T-helper 17 cell (primary cell): ENCODE data around the gene MPZL1. TPM values are rescaled to one million over a fixed set of nuclear protein-coding genes. Genes with fewer than 3 reads are reported as not detected.
A peak's percentile ranks its signal among the peaks of the same experiment; 100 is the strongest.
"Not testable (repeated sequence)": the region's sequence is repeated elsewhere in the genome, so short reads cannot be mapped to it uniquely, and the experiment has no call there.

ENCODE experiments used
- ATAC-seq: fragments of 150-1000 bp; cut with Tn5 transposase; 2 replicates; pipeline ENCODE4 v1.10.0; 2021; ENCODE audit warnings: mild to moderate bottlenecking, moderate library complexity
- DNase-seq, 3 donors: peaks; one replicate each; pipeline versions ENCODE4 v3.0.0 to v3.0.0-alpha.2; 2020 to 2021
- H3K9me3 ChIP-seq: one replicate; pipeline ENCODE4 v1.7.0; 2013; ENCODE audit warnings: low read length, mild to moderate bottlenecking; ENCODE audit not compliant: control insufficient read depth, poor library complexity, severe bottlenecking
- H3K27ac Mint-ChIP-seq: one replicate; pipeline ENCODE4 v1.8.0; 2022; ENCODE audit warnings: mild to moderate bottlenecking, moderate library complexity, mixed read lengths
- H3K27me3 Mint-ChIP-seq: one replicate; pipeline ENCODE4 v1.8.0; 2022; ENCODE audit warnings: mixed read lengths
- H3K36me3 Mint-ChIP-seq: one replicate; pipeline ENCODE4 v1.8.0; 2022; ENCODE audit warnings: low read depth, mixed read lengths
- H3K4me1 Mint-ChIP-seq: one replicate; pipeline ENCODE4 v1.8.0; 2022; ENCODE audit warnings: mild to moderate bottlenecking, mixed read lengths
- H3K4me3 Mint-ChIP-seq: one replicate; pipeline ENCODE4 v1.8.0; 2022; ENCODE audit warnings: mild to moderate bottlenecking, moderate library complexity, mixed read lengths
- total RNA-seq, 4 donors: library from RNA in 2 of 4; stranded (reverse) in 2 of 4; gene quantifications; one replicate each; pipeline ENCODE4 v1.2.3 and lab custom pipeline; 2022 to 2026

MPZL1 gene
- total RNA-seq, 2 donors from 2014 or later: 3.0 to 4.2 TPM

DNA sequence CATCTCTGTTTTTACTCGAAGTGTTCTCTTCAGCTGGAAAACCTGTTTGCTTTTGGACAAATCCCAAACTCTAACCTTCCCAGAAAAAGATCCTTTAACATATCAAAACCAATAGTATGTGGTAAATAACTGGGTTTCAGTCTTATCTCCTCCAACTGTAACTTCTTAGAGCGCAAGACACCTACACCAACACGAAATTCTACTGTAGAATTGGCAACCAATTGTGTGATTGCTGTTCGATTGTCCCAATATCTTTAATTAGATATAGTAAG is 5.8 kb upstream of the MPZL1 start:
- peaks cover 3% of the 10 kb centered on the region for H3K36me3 Mint-ChIP-seq
- peak overlapping the region; percentile 97 for H3K4me3 Mint-ChIP-seq
- H3K27ac Mint-ChIP-seq: peak overlapping the region; percentile 90
- no peaks in the 10 kb centered on the region for H3K27me3 Mint-ChIP-seq
- H3K9me3 ChIP-seq: no peaks in the 10 kb centered on the region
- H3K4me1 Mint-ChIP-seq: peaks cover 40% of the 10 kb centered on the region
- ATAC-seq (no peak), DNase-seq (no peak)

DNA sequence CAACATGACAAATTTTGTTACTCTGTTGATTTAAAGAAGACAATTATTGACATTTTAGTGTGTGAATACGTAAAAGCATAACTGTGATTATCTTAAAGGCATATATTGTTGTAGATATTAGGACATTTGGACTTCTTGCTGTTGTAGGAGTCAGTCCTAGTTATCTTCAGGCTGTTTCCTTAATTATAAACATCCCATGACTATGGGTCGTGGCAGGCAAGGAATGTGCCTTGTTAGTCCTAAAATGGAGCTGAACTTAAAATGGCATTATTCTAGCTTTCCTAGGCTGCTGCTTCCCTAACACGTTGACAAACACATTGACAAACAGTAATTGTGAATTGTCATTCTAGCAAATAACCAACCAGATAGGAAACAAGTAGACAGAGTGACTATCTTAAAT is 4.4 kb upstream of the MPZL1 start:
- Mint-ChIP-seq H3K27me3 (no peaks in the 10 kb centered on the region), H3K36me3 (peaks cover 5% of the 10 kb centered on the region), H3K27ac (peak overlapping the region; percentile 90), H3K4me3 (peak overlapping the region; percentile 64), H3K4me1 (peaks cover 48% of the 10 kb centered on the region)
- H3K9me3 ChIP-seq: no peaks in the 10 kb centered on the region
- DNase-seq: no peak
- no peak for ATAC-seq

DNA sequence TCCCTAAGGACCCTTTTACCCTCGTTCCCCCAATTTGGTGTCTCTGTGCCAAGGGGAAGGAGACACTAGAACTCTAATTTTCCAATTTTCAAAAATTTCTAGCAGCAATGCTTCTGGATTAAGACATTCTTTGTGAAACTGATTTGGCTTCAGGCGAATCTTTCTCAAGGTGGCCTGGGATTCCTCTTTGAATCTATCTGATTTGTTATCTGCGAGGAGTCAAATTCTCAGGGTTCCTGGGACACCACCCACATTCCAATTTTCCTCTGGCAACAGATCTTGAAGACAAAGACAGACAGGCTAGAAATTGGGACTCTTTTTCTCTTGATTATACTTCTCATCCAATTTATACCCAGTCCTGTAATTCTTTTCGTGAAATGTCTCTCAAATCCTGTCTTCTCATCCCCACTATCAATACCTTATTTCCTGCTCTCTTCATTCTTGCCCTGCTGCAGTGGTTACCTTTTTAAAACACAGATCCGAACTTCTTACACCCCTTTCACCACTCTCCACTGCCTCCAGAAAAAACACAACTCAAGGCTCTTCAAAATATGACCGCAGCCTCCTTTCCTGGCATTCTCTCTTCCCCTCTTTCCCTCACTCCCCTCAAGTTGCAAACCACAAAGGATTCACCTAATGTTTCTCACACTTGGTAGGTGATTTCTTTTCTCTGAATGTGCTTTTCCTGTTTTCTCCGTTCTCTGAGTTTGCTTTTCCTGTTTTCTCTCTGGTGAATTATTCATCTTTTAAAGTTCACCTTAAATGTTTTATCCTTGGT is 2.7 kb upstream of the MPZL1 start:
- ATAC-seq (no peak), DNase-seq (no peak)
- no peaks in the 10 kb centered on the region for H3K9me3 ChIP-seq
- H3K4me3 Mint-ChIP-seq: peak overlapping the region; percentile 61
- no peaks in the 10 kb centered on the region for H3K27me3 Mint-ChIP-seq
- peaks cover 5% of the 10 kb centered on the region for H3K36me3 Mint-ChIP-seq
- peaks cover 50% of the 10 kb centered on the region for H3K4me1 Mint-ChIP-seq
- peak overlapping the region; percentile 83 for H3K27ac Mint-ChIP-seq

DNA sequence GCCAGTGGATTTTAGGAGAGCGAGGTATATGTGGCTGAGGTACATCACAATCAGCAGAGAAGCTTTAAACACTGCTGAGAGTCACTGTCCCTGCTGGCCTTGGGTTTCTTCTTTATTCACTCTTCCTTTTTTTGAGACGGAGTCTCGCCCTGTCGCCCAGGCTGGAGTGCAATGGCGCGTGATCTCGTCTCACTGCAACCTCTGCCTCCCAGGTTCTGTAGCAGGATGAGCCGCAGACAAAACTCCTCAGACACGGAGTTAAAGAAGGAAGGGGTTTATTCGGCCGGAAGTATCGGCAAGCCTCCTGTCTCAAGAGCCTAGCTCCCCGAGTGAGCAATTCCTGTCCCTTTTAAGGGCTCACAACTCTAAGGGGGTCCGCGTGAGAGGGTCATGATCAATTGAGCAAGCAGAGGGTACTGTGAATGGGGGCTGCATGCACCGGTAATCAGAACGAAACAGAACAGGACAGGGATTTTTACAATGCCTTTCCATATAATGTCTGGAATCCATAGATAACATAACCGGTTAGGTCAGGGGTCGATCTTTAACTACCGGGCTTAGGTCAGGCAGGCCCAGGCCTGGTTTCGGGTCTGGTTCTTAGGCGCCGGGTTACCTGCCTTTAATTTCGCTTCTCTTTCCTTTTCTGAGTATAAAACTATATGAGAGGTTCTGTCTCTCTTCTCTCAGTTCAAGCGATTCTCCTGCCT is 1.9 kb upstream of the MPZL1 start:
- H3K27me3 Mint-ChIP-seq, DNase-seq, H3K9me3 ChIP-seq, H3K36me3 Mint-ChIP-seq, ATAC-seq: not testable (repeated sequence)
- H3K4me1 Mint-ChIP-seq: peaks cover 51% of the 10 kb centered on the region
- peak overlapping the region; percentile 61 for H3K4me3 Mint-ChIP-seq
- H3K27ac Mint-ChIP-seq: peak overlapping the region; percentile 89

DNA sequence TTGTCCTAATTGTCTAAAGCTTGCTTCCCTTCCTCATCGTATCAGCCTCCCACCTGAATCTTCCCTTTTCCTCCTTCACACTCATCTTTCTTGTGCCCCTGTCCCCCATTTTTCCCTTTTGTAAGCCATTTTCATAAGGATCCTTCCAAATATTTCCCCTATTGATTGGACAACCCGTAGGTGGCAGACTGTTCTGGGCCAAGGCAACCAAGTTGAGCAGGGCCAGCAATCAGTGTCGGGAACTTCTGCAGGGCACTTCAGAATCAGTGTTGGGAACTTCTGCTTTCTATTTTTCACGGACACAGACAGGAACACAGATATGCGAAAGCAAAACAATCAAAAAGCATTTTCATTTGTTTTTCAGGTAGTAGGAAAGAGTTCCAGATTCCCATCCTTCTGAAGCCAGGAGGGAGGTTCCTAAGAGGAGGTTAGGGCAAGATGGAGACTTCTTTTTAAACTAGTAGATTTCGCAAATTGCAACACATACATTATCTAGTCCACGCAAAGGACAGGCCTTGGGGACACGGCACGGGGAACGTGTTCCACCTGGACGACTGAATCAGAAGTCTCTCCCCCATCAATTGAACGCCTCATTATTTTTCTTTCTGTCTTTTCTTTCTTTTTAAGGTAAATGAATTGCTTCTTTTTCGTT is 691 bp upstream of the MPZL1 start:
- ATAC-seq (no peak), DNase-seq (no peak)
- H3K36me3 Mint-ChIP-seq: peaks cover 2% of the 10 kb centered on the region
- H3K4me3 Mint-ChIP-seq: peak overlapping the region; percentile 97
- no peaks in the 10 kb centered on the region for H3K9me3 ChIP-seq
- peak overlapping the region; percentile 89 for H3K27ac Mint-ChIP-seq
- H3K4me1 Mint-ChIP-seq: peaks cover 49% of the 10 kb centered on the region
- H3K27me3 Mint-ChIP-seq: no peaks in the 10 kb centered on the region

DNA sequence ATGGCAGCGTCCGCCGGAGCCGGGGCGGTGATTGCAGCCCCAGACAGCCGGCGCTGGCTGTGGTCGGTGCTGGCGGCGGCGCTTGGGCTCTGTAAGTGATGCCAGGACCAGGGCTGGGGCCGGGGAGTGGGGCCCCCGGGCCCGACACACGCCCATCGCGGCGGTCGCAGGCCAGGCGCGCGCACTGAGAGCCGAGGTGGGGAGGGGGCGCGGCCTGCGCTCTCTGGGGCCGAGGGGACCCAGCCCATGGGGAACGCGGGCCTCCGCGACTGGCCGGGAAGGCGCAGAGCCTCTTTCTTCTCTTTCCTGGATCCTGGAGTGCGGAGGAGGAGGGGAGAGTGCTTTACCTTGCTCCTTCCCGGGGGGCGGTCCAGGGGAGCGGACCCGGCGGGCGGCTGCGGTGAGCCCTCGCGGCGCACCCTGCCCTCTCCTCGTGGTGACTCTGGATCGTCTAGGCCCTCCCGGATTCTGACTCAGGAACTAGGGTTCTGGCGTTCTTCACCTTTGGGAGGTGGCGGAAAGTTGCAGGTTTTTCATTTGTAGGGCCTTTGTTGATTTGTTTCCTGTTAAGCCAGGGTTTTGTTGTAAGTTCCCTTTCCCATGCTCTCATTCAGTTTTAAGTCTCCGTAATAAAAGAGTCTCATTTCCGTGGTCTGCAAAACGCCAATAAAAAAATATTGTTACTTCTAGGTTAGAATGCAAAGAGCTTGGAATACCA is 529 bp downstream of the MPZL1 start:
- peak overlapping the region; percentile 89 for H3K27ac Mint-ChIP-seq
- H3K4me3 Mint-ChIP-seq: peak overlapping the region; percentile 97
- peaks cover 2% of the 10 kb centered on the region for H3K36me3 Mint-ChIP-seq
- no peaks in the 10 kb centered on the region for H3K9me3 ChIP-seq
- H3K27me3 Mint-ChIP-seq: no peaks in the 10 kb centered on the region
- ATAC-seq: peak; percentile 44
- H3K4me1 Mint-ChIP-seq: peaks cover 46% of the 10 kb centered on the region
- DNase-seq: no peak

DNA sequence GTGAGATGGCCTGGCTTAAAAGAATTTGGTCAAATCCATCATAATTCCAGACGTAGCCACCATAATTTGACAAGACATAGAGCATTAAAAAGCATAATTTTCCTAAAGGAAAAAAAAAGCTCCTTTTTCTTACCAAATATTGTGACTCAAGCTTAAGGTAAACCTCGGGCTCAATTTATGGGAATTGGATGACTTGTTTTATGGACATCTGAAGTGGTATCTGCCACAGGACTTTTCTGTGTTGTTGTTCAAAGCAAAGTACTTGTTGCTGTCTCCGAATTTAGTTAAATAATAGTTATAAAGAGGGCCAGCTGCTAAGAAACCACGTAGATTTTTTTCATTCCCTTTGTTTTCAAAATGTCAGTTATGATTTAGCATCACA is 1.1 kb downstream of the MPZL1 start:
- H3K4me3 Mint-ChIP-seq: peak overlapping the region; percentile 97
- peak overlapping the region; percentile 16 for H3K27ac Mint-ChIP-seq
- no peaks in the 10 kb centered on the region for H3K9me3 ChIP-seq
- H3K36me3 Mint-ChIP-seq: peaks cover 2% of the 10 kb centered on the region
- DNase-seq (no peak), ATAC-seq (no peak)
- H3K4me1 Mint-ChIP-seq: peaks cover 46% of the 10 kb centered on the region
- H3K27me3 Mint-ChIP-seq: no peaks in the 10 kb centered on the region

DNA sequence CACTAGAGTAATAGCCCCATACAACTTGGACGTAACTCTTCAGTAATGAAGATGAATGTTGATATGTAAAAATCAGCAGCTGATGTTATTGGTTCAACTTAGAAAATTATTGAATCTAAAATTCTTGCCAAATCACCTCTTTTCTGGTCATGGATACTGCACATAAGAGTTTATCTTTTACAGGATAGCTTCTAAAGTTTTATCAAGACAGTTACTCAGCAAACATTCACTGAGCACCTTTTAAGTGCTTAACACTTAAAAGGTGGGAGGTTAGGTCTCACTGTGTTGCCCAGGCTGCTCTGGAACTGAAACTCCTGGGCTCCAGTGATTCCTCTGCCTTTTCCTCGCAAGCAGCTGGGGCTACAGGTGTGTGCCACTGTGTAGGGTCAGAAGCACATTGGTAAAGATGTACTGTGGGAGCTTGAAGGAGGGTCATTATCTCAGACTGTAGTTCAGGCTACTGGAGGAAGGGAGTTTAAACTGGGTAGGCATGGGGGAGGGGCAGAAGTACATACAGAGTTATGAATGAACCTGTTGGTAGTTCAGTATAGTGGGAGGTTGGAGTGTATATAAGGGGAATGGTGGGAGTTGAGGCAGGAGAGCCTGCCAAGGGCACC is 2.0 kb downstream of the MPZL1 start:
- Mint-ChIP-seq H3K36me3 (peaks cover 2% of the 10 kb centered on the region), H3K27me3 (no peaks in the 10 kb centered on the region), H3K4me1 (peaks cover 46% of the 10 kb centered on the region), H3K27ac (no peak overlapping the region), H3K4me3 (peak overlapping the region; percentile 97)
- ATAC-seq (no peak), DNase-seq (no peak)
- H3K9me3 ChIP-seq: no peaks in the 10 kb centered on the region

DNA sequence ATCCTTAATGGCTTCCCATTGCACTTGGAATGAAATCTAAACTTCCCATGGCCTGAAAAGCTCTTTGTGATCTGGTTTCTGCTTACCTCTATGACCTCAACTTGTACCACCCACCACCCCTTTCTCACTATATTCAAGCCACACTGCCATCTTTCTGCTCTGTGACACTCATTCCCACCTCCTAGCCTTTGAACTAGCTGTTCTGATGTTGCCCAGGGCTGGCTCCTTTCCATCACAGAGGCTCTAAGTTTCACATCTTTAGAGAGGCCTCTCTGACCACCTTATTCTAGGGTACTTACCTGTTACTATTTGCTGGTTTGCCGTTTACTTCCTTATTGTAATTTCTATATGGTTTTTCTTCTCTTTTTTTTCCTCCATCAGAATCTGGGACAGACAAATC is 4.2 kb downstream of the MPZL1 start:
- ATAC-seq: no peak
- no peaks in the 10 kb centered on the region for H3K9me3 ChIP-seq
- DNase-seq: no peak
- no peaks in the 10 kb centered on the region for H3K27me3 Mint-ChIP-seq
- no peak overlapping the region for H3K27ac Mint-ChIP-seq
- H3K4me1 Mint-ChIP-seq: peaks cover 30% of the 10 kb centered on the region
- peaks cover 2% of the 10 kb centered on the region for H3K36me3 Mint-ChIP-seq
- H3K4me3 Mint-ChIP-seq: no peak overlapping the region

DNA sequence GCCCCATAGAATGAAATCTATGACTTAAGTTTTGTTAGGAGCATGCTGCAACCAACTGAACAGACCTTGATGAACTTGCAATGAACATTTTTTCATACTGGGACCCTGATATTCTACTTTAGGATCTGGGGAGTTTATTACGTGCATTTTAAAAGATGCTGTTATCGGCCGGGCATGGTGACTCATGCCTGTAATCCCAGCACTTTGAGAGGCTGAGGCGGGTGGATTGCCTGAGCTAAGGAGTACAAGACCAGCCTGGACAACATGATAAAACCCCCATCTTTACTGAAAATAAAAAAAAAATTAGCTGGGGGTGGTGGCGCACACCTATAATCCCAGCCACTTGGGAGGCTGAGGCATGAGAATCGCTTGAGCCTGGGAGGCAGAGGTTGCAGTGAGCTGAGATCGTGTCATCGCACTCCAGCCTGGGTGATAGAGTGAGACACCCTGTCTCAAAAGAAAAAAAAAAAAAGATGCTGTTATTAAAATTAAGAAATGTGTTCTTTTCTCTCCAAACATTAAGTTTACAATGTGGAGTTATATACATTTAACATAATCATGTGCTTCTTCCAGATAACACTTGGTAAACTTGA is 7.1 kb downstream of the MPZL1 start:
- Mint-ChIP-seq H3K4me1 (peaks cover 16% of the 10 kb centered on the region), H3K4me3 (no peak overlapping the region), H3K27ac (no peak overlapping the region), H3K36me3 (no peaks in the 10 kb centered on the region), H3K27me3 (no peaks in the 10 kb centered on the region)
- H3K9me3 ChIP-seq: no peaks in the 10 kb centered on the region
- DNase-seq (no peak), ATAC-seq (no peak)

DNA sequence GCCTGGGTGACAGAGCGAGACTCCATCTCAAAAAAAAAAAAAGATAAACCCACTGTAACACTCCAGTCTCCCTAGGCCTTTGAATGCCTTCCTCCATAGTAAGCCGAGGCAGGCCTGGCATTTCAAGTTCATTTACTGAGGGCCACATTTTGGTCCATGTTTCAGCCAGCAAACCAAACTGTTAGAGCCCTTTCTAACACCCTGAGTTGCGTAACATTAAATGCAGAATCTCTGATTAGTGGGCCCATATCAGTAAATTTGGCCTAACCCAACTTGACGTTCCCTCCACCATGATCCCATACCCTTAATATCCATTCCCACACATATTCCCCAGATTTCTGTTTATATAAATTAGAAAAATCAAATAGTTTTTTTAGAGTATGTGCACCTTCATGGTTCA is 12.4 kb downstream of the MPZL1 start:
- ATAC-seq (no peak), DNase-seq (no peak)
- H3K27me3 Mint-ChIP-seq: no peaks in the 10 kb centered on the region
- H3K27ac Mint-ChIP-seq: no peak overlapping the region
- peaks cover 4% of the 10 kb centered on the region for H3K36me3 Mint-ChIP-seq
- H3K4me3 Mint-ChIP-seq: no peak overlapping the region
- H3K9me3 ChIP-seq: no peaks in the 10 kb centered on the region
- peaks cover 2% of the 10 kb centered on the region for H3K4me1 Mint-ChIP-seq

DNA sequence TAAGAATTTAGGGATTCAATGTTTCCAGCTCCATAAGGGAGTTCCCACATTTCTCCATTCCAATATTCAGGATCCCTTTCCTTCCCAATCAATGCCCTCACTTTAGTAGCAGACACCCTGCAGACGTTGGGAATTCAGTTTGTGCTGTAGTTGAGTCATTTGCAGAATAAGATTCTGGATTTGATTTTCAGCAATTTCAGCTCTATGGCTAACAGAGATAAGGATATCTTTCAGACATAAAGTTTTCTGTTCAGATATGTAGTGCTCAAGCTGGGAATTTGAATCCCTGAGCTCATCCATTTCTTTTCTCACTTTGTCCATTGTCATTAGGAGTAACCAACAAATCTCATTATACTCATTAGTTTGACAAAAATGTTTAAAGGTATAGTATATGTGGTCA is 13.1 kb downstream of the MPZL1 start:
- no peaks in the 10 kb centered on the region for H3K9me3 ChIP-seq
- ATAC-seq: no peak
- H3K36me3 Mint-ChIP-seq: peaks cover 4% of the 10 kb centered on the region
- H3K4me3 Mint-ChIP-seq: no peak overlapping the region
- no peaks in the 10 kb centered on the region for H3K27me3 Mint-ChIP-seq
- DNase-seq: no peak
- H3K27ac Mint-ChIP-seq: no peak overlapping the region
- peaks cover 2% of the 10 kb centered on the region for H3K4me1 Mint-ChIP-seq
